Measurements from ENCODE around the gene GPBP1L1. TPM values are rescaled to one million over a fixed set of nuclear protein-coding genes. Genes with fewer than 3 reads are reported as not detected.
A peak's percentile ranks its signal among the peaks of the same experiment; 100 is the strongest.

Gene GPBP1L1
- total and polyA plus RNA-seq, 9 of the 15 experiments (the other 6 are each of a cell fraction or from before 2014, with no cell fraction given) = 86.0 to 216 (median 138) TPM

DNA sequence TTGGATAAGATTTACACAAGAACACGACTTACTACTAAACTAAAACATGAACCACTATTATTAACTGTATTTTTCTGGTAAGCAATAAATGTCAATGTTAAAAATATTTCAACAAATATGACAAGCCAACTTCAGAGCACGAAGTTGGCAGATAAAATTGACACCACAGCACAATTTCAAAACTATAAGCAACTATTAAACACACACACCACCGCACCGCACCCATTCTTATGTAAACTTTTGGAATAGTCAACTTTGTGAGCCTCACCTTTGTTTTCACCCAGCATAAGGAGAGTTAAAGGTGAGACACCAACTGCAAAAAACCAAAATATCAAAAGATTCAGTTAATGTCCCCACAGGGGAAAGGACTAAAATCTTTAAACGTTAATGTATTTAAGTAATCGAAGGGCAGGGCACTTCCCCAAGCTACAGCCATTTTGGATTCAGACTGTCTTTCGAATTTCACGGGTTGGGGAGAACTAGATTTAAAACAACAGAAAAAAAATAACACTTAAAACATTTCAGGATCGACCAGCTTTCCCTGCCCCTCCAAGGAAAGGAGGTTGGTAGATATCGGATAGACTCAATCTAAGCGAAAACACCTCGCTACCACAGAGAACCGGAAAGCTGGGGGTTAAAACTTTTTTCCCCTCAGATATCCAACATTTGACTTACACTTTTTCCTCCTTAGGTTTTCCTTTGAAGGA, 872 bp downstream of the GPBP1L1 start (continued):
- TF ChIP-seq, protein P1, sequence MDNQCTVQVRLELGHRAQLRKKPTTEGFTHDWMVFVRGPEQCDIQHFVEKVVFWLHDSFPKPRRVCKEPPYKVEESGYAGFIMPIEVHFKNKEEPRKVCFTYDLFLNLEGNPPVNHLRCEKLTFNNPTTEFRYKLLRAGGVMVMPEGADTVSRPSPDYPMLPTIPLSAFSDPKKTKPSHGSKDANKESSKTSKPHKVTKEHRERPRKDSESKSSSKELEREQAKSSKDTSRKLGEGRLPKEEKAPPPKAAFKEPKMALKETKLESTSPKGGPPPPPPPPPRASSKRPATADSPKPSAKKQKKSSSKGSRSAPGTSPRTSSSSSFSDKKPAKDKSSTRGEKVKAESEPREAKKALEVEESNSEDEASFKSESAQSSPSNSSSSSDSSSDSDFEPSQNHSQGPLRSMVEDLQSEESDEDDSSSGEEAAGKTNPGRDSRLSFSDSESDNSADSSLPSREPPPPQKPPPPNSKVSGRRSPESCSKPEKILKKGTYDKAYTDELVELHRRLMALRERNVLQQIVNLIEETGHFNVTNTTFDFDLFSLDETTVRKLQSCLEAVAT (IDR thresholded peaks at IDR 0.05) = no peak
- TF ChIP-seq CTBP1 (IDR thresholded peaks at IDR 0.05; ENCODE audit: borderline replicate concordance) (no peak), SMAD2 (IDR thresholded peaks at IDR 0.05; ENCODE audit: low read depth, low read length) (no peak), RBM34 (IDR thresholded peaks at IDR 0.05; ENCODE audit: borderline replicate concordance, insufficient read depth, low read length) (no peak), L3MBTL2 (IDR thresholded peaks at IDR 0.05) (no peak), SAP30 (IDR thresholded peaks at IDR 0.05; ENCODE audit: borderline replicate concordance, insufficient read depth, low read depth, low read length, poor library complexity, severe bottlenecking) (no peak), NEUROD1 (IDR thresholded peaks at IDR 0.05; ENCODE audit: borderline replicate concordance, low read depth, low read length, partially characterized antibody) (no peak), LARP7 (IDR thresholded peaks at IDR 0.05) (no peak), ZNF253 (CRISPR knock-in tag; conservative IDR thresholded peaks at IDR 0.05) (no peak), MYBL2 (IDR thresholded peaks at IDR 0.05; ENCODE audit: low read depth) (no peak), MYBL2 (CRISPR knock-in tag; IDR thresholded peaks at IDR 0.05; ENCODE audit: borderline replicate concordance) (no peak), SP2 (IDR thresholded peaks at IDR 0.05; ENCODE audit: extremely low read depth, low read depth, low read length, poor library complexity, severe bottlenecking) (no peak), SPI1 (IDR thresholded peaks at IDR 0.05; ENCODE audit: borderline replicate concordance, low read depth, low read length) (peak; percentile 64), ZFP1 (CRISPR knock-in tag; IDR thresholded peaks at IDR 0.05) (no peak), TBP (optimal IDR thresholded peaks at IDR 0.05; ENCODE audit: low read depth, low read length) (no peak), ZNF431 (CRISPR knock-in tag; IDR thresholded peaks at IDR 0.05) (no peak)
- TF ChIP-seq, protein P2, sequence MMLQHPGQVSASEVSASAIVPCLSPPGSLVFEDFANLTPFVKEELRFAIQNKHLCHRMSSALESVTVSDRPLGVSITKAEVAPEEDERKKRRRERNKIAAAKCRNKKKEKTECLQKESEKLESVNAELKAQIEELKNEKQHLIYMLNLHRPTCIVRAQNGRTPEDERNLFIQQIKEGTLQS (IDR thresholded peaks at IDR 0.05) = no peak
- TF ChIP-seq, protein P2 (CRISPR knock-in tag; conservative IDR thresholded peaks at IDR 0.05) = no peak
- TF ChIP-seq, protein P3, sequence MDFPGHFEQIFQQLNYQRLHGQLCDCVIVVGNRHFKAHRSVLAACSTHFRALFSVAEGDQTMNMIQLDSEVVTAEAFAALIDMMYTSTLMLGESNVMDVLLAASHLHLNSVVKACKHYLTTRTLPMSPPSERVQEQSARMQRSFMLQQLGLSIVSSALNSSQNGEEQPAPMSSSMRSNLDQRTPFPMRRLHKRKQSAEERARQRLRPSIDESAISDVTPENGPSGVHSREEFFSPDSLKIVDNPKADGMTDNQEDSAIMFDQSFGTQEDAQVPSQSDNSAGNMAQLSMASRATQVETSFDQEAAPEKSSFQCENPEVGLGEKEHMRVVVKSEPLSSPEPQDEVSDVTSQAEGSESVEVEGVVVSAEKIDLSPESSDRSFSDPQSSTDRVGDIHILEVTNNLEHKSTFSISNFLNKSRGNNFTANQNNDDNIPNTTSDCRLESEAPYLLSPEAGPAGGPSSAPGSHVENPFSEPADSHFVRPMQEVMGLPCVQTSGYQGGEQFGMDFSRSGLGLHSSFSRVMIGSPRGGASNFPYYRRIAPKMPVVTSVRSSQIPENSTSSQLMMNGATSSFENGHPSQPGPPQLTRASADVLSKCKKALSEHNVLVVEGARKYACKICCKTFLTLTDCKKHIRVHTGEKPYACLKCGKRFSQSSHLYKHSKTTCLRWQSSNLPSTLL (IDR thresholded peaks at IDR 0.05) = 0 out of 2 replicates have a peak, but pooled peaks have one; percentile 8
- TF ChIP-seq, protein P4, sequence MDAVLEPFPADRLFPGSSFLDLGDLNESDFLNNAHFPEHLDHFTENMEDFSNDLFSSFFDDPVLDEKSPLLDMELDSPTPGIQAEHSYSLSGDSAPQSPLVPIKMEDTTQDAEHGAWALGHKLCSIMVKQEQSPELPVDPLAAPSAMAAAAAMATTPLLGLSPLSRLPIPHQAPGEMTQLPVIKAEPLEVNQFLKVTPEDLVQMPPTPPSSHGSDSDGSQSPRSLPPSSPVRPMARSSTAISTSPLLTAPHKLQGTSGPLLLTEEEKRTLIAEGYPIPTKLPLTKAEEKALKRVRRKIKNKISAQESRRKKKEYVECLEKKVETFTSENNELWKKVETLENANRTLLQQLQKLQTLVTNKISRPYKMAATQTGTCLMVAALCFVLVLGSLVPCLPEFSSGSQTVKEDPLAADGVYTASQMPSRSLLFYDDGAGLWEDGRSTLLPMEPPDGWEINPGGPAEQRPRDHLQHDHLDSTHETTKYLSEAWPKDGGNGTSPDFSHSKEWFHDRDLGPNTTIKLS (IDR thresholded peaks at IDR 0.05; ENCODE audit: borderline replicate concordance, low read depth) = no peak

Measured in K562 (cell line).